IPS DF 19.7 (cell line): Measurements from ENCODE around the gene ATP8A1.

Experiments
- DNase-seq: peaks from one replicate; pipeline ENCODE4 v3.0.0-alpha.2; 2013; ENCODE audit warnings: low read depth, low spot score

The ATP8A1 gene

GRCh38 chr4:42626629-42627146, 30.2 kb downstream of the ATP8A1 start:
- DNase-seq, result no peak

- no peak for DNase-seq
Measured at GRCh38 chr4:42625329-42625728, 31.6 kb downstream of the ATP8A1 start.

DNA sequence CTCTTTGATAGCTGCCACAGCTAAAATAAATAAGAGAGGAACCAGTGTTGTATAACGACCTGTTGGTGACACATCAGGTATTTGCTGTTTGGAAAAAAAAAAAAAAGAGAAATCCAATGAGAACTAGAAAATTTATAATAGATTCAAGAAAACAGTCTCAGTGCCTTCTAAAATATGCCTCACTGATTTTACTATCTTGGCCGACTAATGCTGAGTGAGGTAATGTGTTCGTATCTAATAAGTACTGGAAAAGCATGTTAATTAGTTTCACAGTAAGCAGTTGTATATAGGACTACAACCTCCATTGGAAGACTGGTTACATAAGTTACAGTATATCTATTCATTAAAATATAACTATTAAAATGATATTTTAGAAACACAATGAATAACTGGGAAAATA, 32.4 kb downstream of the ATP8A1 start:
- DNase-seq, result no peak

GRCh38 chr4:42618023-42618422, 38.9 kb downstream of the ATP8A1 start:
- DNase-seq, result no peak

DNA sequence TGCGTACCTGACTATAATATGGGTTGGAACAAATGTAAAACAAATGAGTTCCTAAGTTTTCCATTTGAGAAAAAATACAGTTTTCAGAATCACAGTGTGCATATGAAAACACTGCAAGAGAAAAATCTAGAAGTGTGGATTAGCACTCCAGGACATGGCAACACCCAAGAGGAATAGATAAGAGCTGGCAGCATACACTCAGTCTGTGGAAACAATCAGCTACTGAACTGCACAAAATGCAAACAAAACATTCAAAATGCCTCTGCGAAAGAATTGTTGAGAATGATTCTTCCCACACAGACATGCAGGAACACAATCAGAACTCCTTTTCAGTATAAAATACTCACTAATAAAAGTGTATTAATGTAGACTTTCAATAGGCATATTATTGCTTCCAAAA, 39.9 kb downstream of the ATP8A1 start:
- DNase-seq, result no peak

GRCh38 chr4:42616572-42616971, 40.3 kb downstream of the ATP8A1 start:
- DNase-seq, result no peak

DNA sequence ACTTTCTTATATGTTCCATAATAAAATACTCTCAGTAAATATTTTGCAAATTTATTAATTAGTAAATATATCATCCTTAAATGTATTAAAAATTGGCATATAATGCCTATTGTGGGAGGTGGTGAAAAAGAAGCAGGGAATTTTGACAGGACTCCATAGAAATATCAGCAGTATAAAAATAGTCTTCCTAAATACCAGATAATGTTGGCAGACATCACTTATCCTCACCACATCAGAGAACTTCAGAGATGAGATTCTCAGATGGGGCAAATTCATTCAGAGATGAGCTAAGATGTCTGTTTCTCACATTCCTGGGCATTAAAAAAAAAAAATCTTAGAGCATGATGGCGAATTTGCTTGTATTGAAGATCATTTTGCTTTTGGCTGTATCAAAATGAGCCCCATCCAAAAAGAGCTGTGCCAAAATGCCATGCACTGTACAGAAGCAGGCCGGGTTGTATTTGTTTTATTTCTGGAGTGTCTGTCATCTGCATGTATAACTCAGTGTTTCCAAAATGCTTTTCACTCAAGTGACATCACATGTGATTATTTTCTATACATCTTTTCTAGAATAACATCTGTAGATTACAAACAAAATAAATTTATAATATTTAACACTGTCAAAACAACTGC, 41.7 kb downstream of the ATP8A1 start:
- DNase-seq, result no peak

DNA sequence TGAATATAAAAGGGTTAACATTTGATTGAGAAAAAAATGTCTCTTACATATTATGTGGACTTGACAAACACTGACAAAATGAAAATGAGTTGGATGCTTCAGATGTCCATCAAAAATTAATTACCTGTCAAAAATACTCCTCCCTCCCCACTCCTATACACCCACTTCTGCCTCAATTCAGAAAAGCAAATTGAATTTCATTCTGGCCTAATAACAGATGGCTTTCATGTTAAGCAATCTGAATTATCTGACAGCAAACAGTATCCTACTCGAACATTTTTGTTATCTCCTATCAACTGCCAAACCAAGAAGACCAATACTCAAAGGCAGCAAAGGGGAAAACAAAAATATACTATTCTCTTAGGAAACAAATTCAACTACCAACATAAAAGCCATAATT, 44.0 kb downstream of the ATP8A1 start:
- no peak for DNase-seq

GRCh38 chr4:42610941-42611340, 46.0 kb downstream of the ATP8A1 start:
- DNase-seq, result no peak

- no peak for DNase-seq
Measured at GRCh38 chr4:42609051-42609450, 47.9 kb downstream of the ATP8A1 start.

GRCh38 chr4:42608551-42608950, 48.4 kb downstream of the ATP8A1 start:
- no peak for DNase-seq

DNA sequence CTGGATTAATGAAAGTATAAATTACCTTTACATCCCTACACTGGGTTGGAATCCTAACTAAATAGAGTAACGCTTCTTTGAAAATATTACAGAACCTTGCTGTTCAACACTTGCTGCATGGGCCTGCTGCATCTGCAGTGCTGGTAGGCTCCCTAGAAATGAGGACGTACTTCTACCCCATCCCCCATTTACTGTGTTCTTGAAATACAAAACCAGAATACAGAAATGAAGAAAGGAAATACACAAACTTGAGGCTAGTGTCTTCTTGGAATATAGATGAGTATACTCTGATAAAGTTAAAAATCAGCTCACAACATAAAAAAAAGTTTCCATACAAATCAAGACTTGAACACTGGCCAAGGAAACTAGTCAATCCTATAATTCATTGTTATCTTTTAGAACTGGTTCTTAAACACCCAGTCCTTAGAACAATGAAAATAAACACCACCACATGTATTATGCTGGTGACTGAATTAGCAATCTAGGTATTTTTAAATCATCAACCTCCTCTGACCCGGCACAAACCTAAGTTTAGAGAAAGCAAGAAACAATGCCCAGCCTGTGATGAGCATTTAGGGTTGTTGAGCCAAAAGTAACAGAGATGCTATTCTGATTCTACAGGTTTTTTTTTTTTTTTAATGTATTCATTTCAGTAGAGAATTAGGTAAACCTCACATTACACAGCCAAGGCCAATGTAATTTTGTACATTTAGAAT, 49.7 kb downstream of the ATP8A1 start:
- no peak for DNase-seq

- no peak for DNase-seq
Measured at GRCh38 chr4:42605264-42605663, 51.6 kb downstream of the ATP8A1 start.

- DNase-seq, result no peak
Measured at GRCh38 chr4:42603862-42604261, 53.0 kb downstream of the ATP8A1 start.

DNA sequence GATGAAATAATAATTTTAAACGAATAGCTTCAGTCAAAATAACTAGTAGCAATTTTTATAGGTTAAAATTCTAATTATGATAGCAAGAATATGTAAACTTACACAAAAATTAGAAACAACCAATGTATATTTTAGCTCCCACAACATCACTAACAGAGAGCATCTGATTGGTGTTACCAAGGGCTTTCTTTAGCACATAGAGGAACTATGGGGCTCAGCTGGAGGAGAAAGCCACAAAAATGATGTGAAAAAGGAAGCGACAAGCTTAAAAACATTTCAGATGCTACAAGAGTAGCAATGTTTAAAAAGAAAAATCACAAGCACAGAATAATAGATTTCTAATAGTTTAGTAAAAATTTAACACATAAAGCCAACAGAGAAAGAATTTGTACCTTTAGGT, 56.3 kb downstream of the ATP8A1 start:
- no peak for DNase-seq

DNA sequence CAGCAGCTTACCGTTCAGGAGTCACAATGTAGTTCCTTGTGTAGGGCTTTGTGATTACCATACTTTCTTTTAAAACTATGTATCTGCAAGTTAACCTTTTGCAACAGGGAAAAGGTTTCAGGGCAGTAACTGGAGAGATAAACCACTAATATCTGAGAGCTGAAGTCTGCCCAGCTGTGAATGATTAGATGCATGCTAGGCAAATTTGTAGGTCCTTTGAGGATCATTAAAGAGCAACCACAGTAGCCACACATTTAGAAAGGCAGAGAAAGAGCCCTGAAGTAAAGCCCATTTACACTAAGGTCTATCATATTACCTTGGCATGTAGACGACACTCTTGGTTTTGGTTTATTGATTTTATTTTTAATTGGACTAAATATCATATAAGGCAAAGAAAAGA, 60.0 kb downstream of the ATP8A1 start:
- DNase-seq, result no peak

GRCh38 chr4:42594888-42595287, 62.0 kb downstream of the ATP8A1 start:
- DNase-seq, result no peak

- DNase-seq, result no peak
Measured at GRCh38 chr4:42588909-42589308, 68.0 kb downstream of the ATP8A1 start.

- no peak for DNase-seq
Measured at GRCh38 chr4:42586775-42587174, 70.1 kb downstream of the ATP8A1 start.

GRCh38 chr4:42579903-42580302, 77.0 kb downstream of the ATP8A1 start:
- no peak for DNase-seq

GRCh38 chr4:42578187-42578586, 78.7 kb downstream of the ATP8A1 start:
- no peak for DNase-seq

DNA sequence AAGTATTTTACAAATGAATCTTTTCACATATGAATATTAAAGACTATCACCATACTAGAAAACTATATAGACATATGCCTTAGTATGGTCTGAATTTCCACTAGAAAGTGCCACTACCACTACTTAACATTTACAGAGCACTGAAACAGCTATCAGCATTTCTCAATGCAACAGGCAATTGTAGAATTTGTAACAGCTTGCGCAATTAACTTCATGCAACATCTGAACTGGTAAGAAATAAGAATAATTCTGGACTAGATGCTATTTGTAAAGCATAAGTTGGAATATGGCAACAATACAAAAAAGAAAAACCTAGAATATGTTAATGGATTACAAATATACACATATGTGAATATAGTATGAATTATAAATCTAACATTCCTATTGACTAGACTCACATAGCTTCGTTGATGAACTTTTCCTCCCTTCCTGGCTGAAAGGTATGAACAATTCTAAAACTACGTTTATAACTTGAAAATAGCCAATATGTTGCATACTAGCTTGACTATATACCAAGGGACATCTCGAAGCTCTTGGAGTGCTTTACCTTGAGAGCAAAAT, 82.0 kb downstream of the ATP8A1 start:
- no peak for DNase-seq

- DNase-seq, result no peak
Measured at GRCh38 chr4:42573249-42573648, 83.7 kb downstream of the ATP8A1 start.
